ENCODE results near the gene AP5S1.

DNA sequence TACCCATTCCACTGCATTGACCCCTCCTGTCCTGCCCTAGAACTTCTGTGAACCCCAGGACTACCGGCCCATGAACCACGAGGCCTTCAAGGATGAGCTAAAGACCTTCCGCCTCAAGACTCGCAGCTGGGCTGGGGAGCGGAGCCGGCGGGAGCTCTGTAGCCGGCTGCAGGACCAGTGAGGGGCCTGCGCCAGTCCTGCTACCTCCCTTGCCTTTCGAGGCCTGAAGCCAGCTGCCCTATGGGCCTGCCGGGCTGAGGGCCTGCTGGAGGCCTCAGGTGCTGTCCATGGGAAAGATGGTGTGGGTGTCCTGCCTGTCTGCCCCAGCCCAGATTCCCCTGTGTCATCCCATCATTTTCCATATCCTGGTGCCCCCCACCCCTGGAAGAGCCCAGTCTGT lies 15.6 kb upstream of the AP5S1 start:
- no peak for TF ChIP-seq EZH2 (IDR thresholded peaks at IDR 0.05; ENCODE audit: borderline replicate concordance, low read depth, low read length, severe bottlenecking)
- TF ChIP-seq, protein P1, sequence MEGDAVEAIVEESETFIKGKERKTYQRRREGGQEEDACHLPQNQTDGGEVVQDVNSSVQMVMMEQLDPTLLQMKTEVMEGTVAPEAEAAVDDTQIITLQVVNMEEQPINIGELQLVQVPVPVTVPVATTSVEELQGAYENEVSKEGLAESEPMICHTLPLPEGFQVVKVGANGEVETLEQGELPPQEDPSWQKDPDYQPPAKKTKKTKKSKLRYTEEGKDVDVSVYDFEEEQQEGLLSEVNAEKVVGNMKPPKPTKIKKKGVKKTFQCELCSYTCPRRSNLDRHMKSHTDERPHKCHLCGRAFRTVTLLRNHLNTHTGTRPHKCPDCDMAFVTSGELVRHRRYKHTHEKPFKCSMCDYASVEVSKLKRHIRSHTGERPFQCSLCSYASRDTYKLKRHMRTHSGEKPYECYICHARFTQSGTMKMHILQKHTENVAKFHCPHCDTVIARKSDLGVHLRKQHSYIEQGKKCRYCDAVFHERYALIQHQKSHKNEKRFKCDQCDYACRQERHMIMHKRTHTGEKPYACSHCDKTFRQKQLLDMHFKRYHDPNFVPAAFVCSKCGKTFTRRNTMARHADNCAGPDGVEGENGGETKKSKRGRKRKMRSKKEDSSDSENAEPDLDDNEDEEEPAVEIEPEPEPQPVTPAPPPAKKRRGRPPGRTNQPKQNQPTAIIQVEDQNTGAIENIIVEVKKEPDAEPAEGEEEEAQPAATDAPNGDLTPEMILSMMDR (IDR thresholded peaks at IDR 0.05; ENCODE audit: borderline replicate concordance, extremely low read depth, low read length, poor library complexity, severe bottlenecking), result no peak

Measured in DND-41 (cell line).